HUES6 (cell line): ENCODE results near the gene SMARCA2.

Experiments
- H3K27ac ChIP-seq: 2 replicates; pipeline ENCODE4 v1.7.0; 2013; ENCODE audit warnings: low read depth, mild to moderate bottlenecking, low read length, inconsistent platforms
- H3K27me3 ChIP-seq: 2 replicates; pipeline ENCODE4 v1.6.1; 2013; ENCODE audit warnings: low read length; ENCODE audit not compliant: control insufficient read depth, insufficient read depth
- H3K36me3 ChIP-seq: 2 replicates; pipeline ENCODE4 v1.6.1; 2013; ENCODE audit warnings: low read length; ENCODE audit not compliant: control insufficient read depth, insufficient read depth
- H3K4me1 ChIP-seq: 2 replicates; pipeline ENCODE4 v1.6.1; 2013; ENCODE audit warnings: low read length; ENCODE audit not compliant: control insufficient read depth, insufficient read depth
- H3K4me3 ChIP-seq: 2 replicates; pipeline ENCODE4 v1.5.1; 2013; ENCODE audit warnings: low read depth, low read length
- H3K9ac ChIP-seq: one replicate; pipeline ENCODE4 v1.6.1; 2013; ENCODE audit warnings: mild to moderate bottlenecking, low read length
- H3K9me3 ChIP-seq: 2 replicates; pipeline ENCODE4 v1.6.1; 2013; ENCODE audit warnings: low read depth, low read length; ENCODE audit not compliant: control insufficient read depth, insufficient read depth

Gene SMARCA2

DNA sequence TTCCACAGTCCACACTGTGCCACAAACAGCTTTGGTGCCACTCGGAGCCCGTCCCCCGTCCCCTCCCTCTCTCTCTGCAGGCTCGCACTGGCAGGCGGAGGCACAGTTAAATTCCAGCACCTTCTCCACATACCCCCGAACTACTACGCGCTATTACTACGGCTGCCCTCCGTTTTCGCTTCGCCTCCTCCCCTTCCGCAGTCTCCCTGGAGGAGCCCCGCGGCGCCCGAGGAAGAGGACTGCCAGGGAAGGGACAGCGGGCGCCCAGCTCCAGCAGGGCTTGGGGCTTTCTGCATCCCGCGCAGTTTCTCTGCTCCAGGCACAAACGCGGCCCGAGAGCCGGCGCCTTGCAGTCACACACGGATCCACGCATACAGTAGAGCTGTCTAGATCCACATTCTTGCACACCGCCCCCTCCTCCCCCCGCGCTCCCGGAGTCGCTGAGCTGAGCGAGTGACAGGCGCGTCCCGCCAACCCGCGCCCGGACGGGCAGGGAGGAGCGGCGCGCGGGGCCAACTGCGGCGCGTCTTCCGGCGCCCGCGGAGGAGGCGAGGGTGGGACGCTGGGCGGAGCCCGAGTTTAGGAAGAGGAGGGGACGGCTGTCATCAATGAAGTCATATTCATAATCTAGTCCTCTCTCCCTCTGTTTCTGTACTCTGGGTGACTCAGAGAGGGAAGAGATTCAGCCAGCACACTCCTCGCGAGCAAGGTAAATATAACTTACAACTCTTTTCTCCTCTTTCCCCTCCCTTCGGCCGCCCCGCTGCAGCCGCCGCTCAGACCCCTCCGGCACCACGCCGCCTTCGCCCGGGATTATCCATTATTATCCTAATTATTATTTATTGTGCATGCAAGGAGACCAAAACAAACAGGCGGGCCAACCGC lies at the start of gene SMARCA2:
Gene SMARCA2 (plus strand): TSS at position 652 of the 885 bp plus-strand sequence. CDS start 13,676 bp downstream, outside the sequence.
- Histone ChIP-seq H3K9ac (peak within 1 kb of the TSS; percentile 82), H3K4me3 (peak within 1 kb of the TSS; percentile 85), H3K27me3 (peaks cover 53% of the 10 kb centered on the region), H3K9me3 (no peaks in the 10 kb centered on the region), H3K36me3 (no peaks in the 10 kb centered on the region), H3K27ac (no peak within 1 kb of the TSS), H3K4me1 (peaks cover 14% of the 10 kb centered on the region)

DNA sequence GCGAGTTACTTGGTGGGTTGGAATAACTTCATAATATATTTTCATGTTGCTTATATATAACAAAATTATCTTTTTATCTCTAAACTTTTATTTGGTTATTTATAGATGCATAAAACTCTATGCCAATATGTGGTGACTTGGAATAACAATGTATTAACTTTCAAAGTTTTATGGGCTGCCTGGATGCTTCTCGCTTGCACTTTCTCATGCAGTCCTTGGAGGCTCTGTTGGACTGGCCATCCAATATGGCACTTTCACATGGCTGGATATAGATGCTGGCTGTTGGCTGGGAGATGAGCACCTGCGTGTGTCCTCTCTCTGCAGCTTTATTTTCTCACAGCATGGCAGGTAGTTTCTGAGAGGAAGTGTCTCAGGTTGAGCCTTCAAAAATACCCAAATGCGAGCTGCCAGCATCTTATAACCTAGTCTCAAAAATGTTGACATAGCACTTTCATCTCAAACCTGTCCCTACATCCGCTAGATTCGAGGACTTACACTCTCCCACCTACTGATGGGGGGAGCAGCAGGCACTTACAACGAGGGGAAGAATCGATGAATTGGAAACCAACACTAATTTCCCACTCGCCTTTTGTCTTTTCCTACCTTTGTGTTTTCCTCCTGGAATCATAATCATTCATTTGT lies 48.3 kb upstream of the SMARCA2 start:
- Histone ChIP-seq H3K4me3 (no peak overlapping the region), H3K4me1 (no peaks in the 10 kb centered on the region), H3K36me3 (no peaks in the 10 kb centered on the region), H3K9ac (no peak overlapping the region), H3K27me3 (no peaks in the 10 kb centered on the region), H3K27ac (no peak overlapping the region), H3K9me3 (peaks cover 7% of the 10 kb centered on the region)

DNA sequence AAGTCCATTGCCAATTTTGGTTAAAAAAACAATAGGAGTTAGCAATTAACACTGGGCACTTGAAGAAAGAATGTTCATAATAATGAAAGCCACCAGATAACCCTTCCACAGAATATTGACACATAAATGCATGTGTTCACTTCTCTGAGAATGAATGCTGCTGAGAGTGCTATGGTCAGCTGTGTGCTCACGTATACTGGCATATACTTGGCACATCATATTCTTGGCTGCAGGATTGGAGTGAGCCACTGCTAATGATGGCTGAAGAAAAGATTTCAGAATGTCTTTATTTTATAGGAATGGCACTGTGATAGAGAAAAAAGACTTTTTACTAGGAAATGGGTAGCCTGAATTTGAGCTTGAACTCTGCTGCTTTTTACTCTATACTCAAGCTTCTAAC lies 46.0 kb upstream of the SMARCA2 start:
- H3K4me3 ChIP-seq, result no peak overlapping the region
- no peak overlapping the region for H3K27ac ChIP-seq
- H3K36me3 ChIP-seq, result no peaks in the 10 kb centered on the region
- H3K4me1 ChIP-seq, result no peaks in the 10 kb centered on the region
- H3K9me3 ChIP-seq, result peaks cover 20% of the 10 kb centered on the region
- no peaks in the 10 kb centered on the region for H3K27me3 ChIP-seq
- H3K9ac ChIP-seq, result no peak overlapping the region

DNA sequence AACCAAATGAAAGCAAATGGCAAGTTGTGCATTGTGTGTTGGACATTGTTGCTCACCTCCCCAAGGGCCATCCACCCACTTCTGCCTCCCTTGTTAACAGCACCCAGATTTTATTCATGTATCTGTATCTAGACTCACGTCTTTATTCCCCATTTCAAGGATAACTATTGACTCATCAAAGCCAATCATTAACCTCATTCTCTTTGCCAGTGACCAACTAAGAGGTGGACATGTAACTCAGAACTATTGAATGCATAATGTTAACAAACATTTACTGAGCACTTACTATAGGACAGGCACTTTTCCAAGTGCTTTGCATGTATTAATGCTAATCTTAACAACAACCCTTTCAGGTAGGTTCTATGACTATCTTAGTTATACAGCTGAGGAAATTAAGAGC lies 45.2 kb upstream of the SMARCA2 start:
- no peak overlapping the region for H3K4me3 ChIP-seq
- no peaks in the 10 kb centered on the region for H3K4me1 ChIP-seq
- peaks cover 20% of the 10 kb centered on the region for H3K9me3 ChIP-seq
- H3K36me3 ChIP-seq, result no peaks in the 10 kb centered on the region
- H3K9ac ChIP-seq, result no peak overlapping the region
- H3K27ac ChIP-seq, result no peak overlapping the region
- no peaks in the 10 kb centered on the region for H3K27me3 ChIP-seq

DNA sequence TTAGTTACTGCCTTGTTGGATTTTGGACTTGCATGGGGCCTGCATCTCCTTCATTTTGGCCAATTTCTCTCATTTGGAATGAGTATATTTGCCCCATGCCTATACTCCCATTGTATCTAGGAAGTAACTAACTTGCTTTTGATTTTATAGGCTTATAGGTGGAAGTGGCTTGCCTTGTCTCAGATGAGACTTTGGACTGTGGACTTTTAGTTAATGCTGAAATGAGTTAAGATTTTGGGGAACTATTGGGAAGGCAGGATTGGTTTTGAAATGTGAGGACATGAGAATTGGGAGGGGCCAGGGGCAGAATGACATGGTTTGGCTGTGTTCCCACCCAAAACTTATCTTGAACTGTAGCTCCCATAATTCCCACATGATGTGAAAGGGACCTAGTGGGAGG lies 42.5 kb upstream of the SMARCA2 start:
- Histone ChIP-seq H3K27ac (no peak overlapping the region), H3K9ac (no peak overlapping the region), H3K4me3 (no peak overlapping the region), H3K9me3 (peaks cover 20% of the 10 kb centered on the region), H3K36me3 (no peaks in the 10 kb centered on the region), H3K4me1 (no peaks in the 10 kb centered on the region), H3K27me3 (no peaks in the 10 kb centered on the region)

DNA sequence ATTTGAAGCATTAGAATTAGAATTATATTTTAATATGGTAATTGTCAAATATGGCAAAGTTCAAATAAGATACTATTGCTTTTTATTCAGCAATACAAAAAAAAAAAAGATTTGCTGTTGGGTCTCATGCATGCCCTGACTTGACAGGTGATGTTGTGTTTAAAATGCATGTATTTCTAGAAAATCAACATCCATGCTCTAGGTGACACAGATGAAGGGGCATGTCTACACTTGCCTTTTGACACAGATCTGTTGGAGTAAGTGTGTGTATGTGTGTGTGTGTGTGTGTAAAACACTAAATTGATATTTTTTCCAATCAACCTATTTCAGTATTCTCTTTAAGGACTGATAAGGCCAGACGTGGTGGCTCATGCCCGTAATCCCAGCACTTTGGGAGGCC lies 38.1 kb upstream of the SMARCA2 start:
- Histone ChIP-seq H3K4me3 (no peak overlapping the region), H3K27ac (no peak overlapping the region), H3K9me3 (peaks cover 11% of the 10 kb centered on the region), H3K4me1 (no peaks in the 10 kb centered on the region), H3K27me3 (no peaks in the 10 kb centered on the region), H3K9ac (no peak overlapping the region), H3K36me3 (no peaks in the 10 kb centered on the region)

DNA sequence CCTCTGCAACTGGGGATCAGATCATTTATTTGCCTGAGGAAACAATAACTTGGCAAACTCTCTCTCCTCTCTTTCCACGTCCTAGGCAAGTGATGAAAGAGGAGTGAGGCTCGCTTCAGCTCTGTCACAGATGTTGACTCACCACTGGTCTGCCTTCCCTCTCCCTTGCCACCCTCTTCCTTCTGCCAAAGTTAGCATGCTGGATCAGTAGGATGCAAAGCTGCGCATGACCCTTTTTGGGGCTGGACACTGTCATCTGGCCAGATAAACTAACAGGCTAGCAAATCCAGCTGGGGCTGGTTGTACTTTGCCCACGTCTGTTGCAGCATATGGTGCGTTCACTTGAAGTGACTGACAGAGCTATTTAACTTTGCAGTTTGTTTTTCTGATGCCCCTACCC lies 36.2 kb upstream of the SMARCA2 start:
- Histone ChIP-seq H3K27me3 (no peaks in the 10 kb centered on the region), H3K36me3 (no peaks in the 10 kb centered on the region), H3K27ac (no peak overlapping the region), H3K4me1 (no peaks in the 10 kb centered on the region), H3K9me3 (no peaks in the 10 kb centered on the region), H3K9ac (no peak overlapping the region), H3K4me3 (no peak overlapping the region)

DNA sequence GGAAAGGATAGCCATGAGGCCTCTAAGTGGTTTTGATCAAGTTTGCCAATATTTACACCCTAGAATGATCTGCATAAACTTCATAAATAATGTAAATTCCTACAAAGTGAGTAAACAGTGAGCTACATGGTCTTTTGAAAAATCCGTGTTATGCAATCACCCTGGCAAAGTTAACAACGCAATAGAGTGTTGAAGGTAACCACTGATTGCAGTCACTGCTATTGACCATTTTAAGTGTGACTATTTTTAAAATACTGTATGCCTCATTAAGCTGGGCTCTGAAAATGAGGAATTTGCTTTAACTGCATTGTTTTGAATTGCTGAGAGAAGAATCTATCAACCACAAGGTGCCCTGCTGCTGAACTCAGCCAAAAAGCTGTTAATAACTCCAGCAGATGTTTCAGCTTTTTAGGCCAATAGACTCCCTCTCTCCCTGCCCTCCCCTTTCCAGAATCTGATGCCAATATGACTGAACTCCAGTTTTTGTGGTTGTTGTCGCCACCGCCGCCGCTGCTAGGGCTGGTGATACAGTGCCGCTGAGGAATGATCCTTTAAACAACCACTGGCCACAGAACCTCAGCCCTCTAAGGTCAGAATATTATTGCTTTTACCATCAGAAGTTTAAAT lies 35.3 kb upstream of the SMARCA2 start:
- H3K9ac ChIP-seq, result no peak overlapping the region
- H3K4me3 ChIP-seq, result no peak overlapping the region
- no peaks in the 10 kb centered on the region for H3K9me3 ChIP-seq
- H3K4me1 ChIP-seq, result no peaks in the 10 kb centered on the region
- no peaks in the 10 kb centered on the region for H3K27me3 ChIP-seq
- H3K36me3 ChIP-seq, result no peaks in the 10 kb centered on the region
- H3K27ac ChIP-seq, result no peak overlapping the region

DNA sequence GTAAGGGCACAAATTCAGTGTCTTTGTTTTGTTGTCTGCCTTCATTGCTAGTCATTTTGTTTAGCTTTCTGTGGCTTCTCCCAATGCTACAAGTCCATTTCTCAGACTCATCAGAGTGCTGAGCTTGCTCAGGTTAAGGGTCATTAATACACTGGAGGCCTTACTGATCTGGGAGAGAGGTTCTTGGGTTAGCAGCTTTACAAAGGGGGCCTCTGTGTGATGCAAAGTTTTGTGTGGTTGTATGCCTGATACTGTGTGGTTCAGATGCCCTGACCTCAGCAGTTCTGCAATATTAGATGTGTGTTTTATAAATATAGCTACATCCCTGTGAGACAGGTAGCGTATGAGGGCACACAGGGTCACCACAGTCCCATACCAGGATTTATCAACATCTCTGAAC lies 34.8 kb upstream of the SMARCA2 start:
- Histone ChIP-seq H3K4me1 (no peaks in the 10 kb centered on the region), H3K9me3 (no peaks in the 10 kb centered on the region), H3K4me3 (no peak overlapping the region), H3K36me3 (no peaks in the 10 kb centered on the region), H3K27ac (no peak overlapping the region), H3K27me3 (no peaks in the 10 kb centered on the region), H3K9ac (no peak overlapping the region)

DNA sequence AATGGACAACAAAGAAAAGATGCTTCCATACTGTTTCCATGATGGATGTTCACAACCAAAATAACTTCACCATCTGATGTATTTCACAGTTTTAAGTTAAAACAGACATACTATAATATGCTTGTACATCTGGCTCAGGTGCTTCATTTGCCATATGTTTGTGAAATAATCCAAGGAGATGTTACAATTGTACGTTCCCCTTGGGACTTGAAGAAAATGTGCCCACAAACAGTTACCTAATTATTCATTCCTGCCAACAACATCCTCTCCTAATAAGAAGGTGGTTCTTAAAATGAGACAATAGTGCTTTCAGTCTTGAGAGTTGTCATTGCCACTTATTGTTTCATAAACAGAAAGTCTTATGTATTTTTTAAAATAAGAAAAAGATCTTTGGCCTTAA lies 33.1 kb upstream of the SMARCA2 start:
- no peaks in the 10 kb centered on the region for H3K9me3 ChIP-seq
- no peaks in the 10 kb centered on the region for H3K4me1 ChIP-seq
- H3K27me3 ChIP-seq, result no peaks in the 10 kb centered on the region
- no peaks in the 10 kb centered on the region for H3K36me3 ChIP-seq
- no peak overlapping the region for H3K9ac ChIP-seq
- no peak overlapping the region for H3K4me3 ChIP-seq
- H3K27ac ChIP-seq, result no peak overlapping the region

DNA sequence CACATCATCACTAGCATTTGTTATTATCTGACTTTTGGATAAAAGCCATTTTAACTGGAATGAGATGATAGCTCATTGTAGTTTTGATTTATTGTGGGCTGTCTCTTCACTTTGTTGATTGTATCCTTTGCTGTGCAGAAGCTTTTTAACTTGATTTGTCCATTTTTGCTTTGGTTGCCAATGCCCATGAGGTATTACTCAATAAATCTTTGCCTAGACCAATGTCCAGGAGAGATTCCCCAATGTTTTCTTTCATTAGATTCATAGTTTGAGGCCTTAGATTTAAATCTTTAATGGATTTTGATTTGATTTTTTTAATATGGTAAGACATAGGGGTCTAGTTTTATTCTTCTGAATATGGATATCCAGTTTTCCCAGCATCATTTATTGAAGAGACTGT lies 28.8 kb upstream of the SMARCA2 start:
- Histone ChIP-seq H3K27ac (no peak overlapping the region), H3K9ac (no peak overlapping the region), H3K4me1 (peaks cover 9% of the 10 kb centered on the region; the same call in 1 of the 2 replicates), H3K4me3 (no peak overlapping the region), H3K36me3 (no peaks in the 10 kb centered on the region), H3K9me3 (no peaks in the 10 kb centered on the region), H3K27me3 (no peaks in the 10 kb centered on the region)
